AG09319 (cell line): ENCODE measurements around the gene FBXO9.

ENCODE experiments used
- DNase-seq: peaks from one replicate; pipeline ENCODE4 v3.0.0-alpha.2; 2010; ENCODE audit warnings: low read depth; ENCODE audit errors: extremely low read depth
- TF ChIP-seq, protein P1 (sequence below): IDR thresholded peaks from 2 replicates; pipeline ENCODE4 v1.5.1; 2011; ENCODE audit warnings: low read depth, mild to moderate bottlenecking, inconsistent platforms, low read length, moderate library complexity

FBXO9 gene

DNA sequence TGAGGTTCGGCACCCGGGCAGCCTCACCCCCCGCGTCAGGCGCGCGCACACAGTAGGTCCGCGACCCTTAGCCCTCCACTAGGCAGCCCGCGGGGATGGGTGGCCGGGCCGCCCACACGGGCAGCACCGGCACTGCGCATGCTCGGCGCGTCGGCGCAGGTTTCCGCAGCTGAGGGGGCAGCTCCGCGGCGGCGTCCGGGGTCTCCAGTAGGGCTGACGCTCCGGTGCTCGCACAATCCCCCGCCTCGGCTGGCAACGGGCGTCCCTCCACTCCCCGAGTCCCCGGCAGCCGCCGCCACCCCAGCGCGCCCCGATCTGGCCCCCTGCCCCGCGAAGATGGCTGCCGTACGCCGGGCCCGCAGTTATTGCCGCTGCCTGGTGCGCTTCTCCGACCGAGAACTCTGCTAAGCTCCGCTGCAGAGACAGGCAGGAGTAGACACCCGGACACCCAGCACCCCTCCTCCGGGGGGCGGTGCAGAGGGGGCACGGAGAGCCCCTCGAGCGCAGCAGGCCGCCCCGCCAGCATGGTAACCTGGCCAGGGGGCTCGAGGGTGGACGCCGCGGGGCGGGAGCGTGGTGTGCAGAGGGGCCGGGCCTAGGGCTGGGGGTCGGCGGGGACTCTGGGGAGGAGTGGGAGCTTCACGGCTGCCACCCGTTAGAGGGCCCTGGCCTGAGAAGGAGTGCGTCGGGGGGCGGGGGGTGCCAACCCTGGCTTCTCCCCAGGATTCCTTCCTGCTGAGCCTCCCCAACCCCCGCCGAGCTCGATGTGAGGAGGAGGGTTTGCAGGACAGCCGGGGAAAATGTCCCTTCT lies at the start of gene FBXO9:
Gene FBXO9, plus strand, starts transcription at position 139 of the 811 bp plus-strand sequence. Its CDS starts 386 bp downstream, at position 525.
- no peak for DNase-seq
- TF ChIP-seq, protein P1, sequence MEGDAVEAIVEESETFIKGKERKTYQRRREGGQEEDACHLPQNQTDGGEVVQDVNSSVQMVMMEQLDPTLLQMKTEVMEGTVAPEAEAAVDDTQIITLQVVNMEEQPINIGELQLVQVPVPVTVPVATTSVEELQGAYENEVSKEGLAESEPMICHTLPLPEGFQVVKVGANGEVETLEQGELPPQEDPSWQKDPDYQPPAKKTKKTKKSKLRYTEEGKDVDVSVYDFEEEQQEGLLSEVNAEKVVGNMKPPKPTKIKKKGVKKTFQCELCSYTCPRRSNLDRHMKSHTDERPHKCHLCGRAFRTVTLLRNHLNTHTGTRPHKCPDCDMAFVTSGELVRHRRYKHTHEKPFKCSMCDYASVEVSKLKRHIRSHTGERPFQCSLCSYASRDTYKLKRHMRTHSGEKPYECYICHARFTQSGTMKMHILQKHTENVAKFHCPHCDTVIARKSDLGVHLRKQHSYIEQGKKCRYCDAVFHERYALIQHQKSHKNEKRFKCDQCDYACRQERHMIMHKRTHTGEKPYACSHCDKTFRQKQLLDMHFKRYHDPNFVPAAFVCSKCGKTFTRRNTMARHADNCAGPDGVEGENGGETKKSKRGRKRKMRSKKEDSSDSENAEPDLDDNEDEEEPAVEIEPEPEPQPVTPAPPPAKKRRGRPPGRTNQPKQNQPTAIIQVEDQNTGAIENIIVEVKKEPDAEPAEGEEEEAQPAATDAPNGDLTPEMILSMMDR: no peak

DNA sequence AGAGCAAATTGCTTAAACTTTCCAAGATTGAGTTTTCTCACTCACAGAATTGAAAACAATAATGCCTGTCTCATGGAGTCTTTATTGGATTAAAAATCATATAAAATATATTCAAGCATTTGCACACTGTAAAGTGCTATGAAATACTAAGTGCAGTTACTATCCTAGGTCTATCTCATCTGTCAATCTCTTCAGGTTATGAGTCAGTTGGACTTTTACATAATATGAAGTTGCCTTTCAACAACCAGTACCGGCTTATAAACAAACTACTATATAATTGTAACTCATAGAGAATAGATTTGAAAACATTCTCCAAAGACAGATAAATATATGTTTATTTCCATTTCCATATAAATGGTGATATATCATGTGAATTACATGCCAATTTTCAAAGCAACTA lies 49.7 kb upstream of the FBXO9 start:
- TF ChIP-seq, protein P1: no peak
- DNase-seq: no peak

- TF ChIP-seq, protein P1: no peak
- no peak for DNase-seq
These were observed 46.8 kb upstream of the FBXO9 start for GRCh38 chr6:53018446-53018845.

DNA sequence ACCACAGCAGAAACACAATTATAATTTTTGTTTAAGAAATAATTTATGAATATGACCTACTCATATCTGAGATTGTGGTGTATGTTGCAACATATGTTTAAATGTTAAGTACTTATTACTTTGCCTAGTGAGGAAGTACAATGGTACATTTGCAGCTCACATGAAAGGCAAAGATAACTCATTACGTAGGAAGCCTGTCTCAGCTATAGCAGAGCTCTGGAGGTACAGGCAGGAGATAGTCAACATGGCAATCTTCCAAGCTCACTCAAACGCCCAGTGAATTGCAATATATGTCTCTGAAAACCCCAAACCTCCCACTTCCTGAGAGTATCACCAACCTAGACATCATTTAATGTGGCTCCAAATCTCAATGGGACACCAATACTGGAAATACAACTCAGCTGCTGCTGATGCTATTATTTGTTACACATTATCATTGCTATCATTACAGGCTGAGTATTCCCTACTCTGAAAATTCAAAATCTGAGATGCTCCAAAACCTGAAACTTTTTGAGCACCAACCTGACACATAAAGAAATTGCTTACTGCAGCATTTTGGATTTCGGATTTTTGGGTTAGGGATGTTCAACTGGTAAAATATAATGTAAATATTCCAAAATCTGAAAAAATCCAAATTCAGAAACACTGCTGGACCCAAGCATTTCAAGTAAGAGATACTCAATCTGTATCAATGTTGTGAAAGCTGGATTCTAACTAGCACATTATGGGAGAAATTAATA lies 45.0 kb upstream of the FBXO9 start:
- DNase-seq: no peak

DNA sequence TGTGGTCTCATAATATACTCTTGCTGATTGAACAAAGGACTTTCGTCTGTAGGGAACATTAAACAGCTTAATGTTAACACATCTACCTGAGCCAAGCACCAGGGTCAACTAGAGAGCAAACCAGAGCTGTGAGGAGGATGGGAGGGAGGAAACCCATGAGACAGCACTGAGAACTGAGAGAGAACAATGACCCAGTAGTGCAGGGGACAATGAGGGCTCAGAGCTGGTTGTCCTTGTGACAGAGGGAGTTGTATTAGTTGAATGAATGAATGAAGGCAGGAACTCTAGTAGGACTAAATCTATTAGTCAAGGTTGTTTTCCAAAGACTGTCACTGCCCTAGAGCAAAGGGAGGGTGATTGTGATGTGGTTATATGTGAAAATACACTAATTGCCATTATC lies 41.9 kb upstream of the FBXO9 start:
- TF ChIP-seq, protein P1: no peak
- DNase-seq: no peak

More for the DNA sequence above, 45.0 kb upstream of the FBXO9 start:
- TF ChIP-seq, protein P1: no peak

DNA sequence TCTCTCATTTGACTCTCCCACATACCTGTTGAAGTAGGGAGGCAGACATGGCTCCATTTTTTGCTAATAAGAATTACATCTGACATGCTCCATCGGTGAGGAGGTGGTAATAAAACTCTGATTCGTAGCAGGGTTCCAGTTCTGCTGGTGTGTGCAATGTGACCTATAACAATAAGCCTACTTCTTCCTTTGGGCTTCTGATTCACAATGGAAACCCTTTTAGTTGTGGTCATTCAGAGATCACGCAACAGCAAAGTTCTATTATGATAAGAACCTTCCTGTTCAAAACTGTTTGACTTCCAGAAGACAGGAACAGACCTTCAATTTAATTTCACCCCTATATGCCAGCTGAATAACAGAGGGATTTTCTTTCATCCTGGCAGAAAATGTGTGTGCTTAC lies 38.7 kb upstream of the FBXO9 start:
- TF ChIP-seq, protein P1: no peak
- no peak for DNase-seq

GRCh38 chr6:53027131-53027718 lies 38.0 kb upstream of the FBXO9 start:
- DNase-seq: no peak
- TF ChIP-seq, protein P1: no peak
